C4-2B (cell line): ENCODE data around the gene AUTS2.
A peak's percentile ranks its signal among the peaks of the same experiment; 100 is the strongest.

Experiments
- H3K27ac ChIP-seq: fragments of 450-650 bp; 2 replicates; pipeline ENCODE4 v1.5.1; 2017
- CTCF ChIP-seq: fragments of 450-650 bp; conservative IDR thresholded peaks from 2 replicates; pipeline ENCODE4 v1.5.1; 2017; ENCODE audit warnings: mild to moderate bottlenecking
- ZFX ChIP-seq: fragments of 450-650 bp; IDR thresholded peaks from 2 replicates; pipeline ENCODE4 v1.6.1; 2017

Gene AUTS2

GRCh38 chr7:69652947-69653701 lies 54.8 kb downstream of the AUTS2 start:
- H3K27ac ChIP-seq, result no peak overlapping the region; the same call in 1 of the 2 replicates
- TF ChIP-seq ZFX (no peak), CTCF (no peak)

GRCh38 chr7:69653806-69654205 lies 55.5 kb downstream of the AUTS2 start:
- TF ChIP-seq ZFX, result no peak
- no peak for TF ChIP-seq CTCF
- H3K27ac ChIP-seq, result peak overlapping the region; percentile 44; the same call in 1 of the 2 replicates

GRCh38 chr7:69654381-69654780 lies 56.1 kb downstream of the AUTS2 start:
- TF ChIP-seq ZFX, result no peak
- no peak for TF ChIP-seq CTCF
- peak overlapping the region; percentile 44; the same call in 1 of the 2 replicates for H3K27ac ChIP-seq

- no peak for TF ChIP-seq CTCF
- no peak for TF ChIP-seq ZFX
- peak overlapping the region; percentile 44; the same call in 1 of the 2 replicates for H3K27ac ChIP-seq
These were observed 56.8 kb downstream of the AUTS2 start for GRCh38 chr7:69654849-69655707.

GRCh38 chr7:69656077-69656476 lies 57.8 kb downstream of the AUTS2 start:
- no peak for TF ChIP-seq ZFX
- no peak for TF ChIP-seq CTCF
- H3K27ac ChIP-seq, result no peak overlapping the region

- H3K27ac ChIP-seq, result no peak overlapping the region
- TF ChIP-seq CTCF, result no peak
- TF ChIP-seq ZFX, result no peak
These were observed 58.6 kb downstream of the AUTS2 start for GRCh38 chr7:69656890-69657289.

GRCh38 chr7:69657331-69657730 lies 59.1 kb downstream of the AUTS2 start:
- no peak overlapping the region for H3K27ac ChIP-seq

More at GRCh38 chr7:69657331-69657730, 59.1 kb downstream of the AUTS2 start:
- no peak for TF ChIP-seq CTCF
- TF ChIP-seq ZFX, result no peak
